LNCAP (cell line): ENCODE results near the gene LRIG1.

Experiments used
- TF ChIP-seq, protein P1 (sequence below): fragments of 450-650 bp; IDR thresholded peaks from 2 replicates; pipeline ENCODE4 v1.5.1; 2017; ENCODE audit warnings: mild to moderate bottlenecking

Gene LRIG1

DNA sequence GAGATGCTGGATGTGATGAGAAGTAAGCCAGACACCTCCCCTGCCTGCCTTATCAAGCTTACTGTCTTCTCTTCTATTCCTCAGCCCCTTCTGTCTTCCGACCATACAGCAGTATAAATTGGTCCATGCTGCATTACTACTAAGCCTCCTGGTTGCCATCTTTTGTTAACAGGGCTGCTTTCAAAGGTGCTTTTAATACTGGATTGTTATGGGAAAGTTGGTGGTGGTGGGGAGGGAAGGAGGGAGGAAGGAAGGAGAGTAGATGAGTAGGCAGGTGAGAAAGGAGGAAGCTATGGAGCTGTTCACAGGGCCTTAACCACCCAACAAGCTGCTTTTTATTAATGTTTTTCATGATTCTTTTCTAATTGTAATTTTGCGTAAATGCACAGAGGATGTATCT is 165.2 kb downstream of the LRIG1 start:
- TF ChIP-seq, protein P1, sequence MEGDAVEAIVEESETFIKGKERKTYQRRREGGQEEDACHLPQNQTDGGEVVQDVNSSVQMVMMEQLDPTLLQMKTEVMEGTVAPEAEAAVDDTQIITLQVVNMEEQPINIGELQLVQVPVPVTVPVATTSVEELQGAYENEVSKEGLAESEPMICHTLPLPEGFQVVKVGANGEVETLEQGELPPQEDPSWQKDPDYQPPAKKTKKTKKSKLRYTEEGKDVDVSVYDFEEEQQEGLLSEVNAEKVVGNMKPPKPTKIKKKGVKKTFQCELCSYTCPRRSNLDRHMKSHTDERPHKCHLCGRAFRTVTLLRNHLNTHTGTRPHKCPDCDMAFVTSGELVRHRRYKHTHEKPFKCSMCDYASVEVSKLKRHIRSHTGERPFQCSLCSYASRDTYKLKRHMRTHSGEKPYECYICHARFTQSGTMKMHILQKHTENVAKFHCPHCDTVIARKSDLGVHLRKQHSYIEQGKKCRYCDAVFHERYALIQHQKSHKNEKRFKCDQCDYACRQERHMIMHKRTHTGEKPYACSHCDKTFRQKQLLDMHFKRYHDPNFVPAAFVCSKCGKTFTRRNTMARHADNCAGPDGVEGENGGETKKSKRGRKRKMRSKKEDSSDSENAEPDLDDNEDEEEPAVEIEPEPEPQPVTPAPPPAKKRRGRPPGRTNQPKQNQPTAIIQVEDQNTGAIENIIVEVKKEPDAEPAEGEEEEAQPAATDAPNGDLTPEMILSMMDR, result no peak
